Measurements from ENCODE around the gene MTHFSD.

MTHFSD gene

DNA sequence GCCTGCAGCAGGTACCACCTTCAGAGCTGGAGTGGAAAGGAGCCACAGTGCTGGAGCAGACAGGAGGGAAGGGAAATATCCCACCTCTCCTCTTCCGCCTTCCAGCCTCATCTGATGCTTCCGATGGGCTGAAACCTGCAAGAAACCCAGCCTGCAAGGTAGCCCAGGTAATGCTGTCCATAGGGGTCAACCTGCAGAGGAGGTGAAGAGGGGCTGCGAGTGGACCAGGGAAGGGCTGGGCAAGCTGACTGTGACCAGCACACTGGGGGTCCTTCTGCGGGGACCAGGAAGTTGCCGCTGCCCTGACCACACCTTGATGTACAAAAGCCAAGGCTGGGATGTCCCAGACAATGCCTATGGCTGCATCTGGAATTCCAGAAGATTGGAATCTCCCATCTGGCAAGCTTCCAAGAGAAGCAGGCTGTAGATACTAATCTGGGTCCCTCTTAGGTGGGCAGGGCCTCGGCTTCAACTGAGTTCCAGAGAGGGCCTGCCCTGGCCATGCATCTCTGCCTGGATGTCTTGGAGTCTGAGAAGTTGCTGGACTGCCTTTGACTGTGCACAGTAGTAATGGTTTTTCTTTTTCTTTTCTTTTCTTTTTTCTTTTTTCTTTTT, 29.1 kb upstream of the MTHFSD start:
- H3K27me3 Mint-ChIP-seq (ENCODE audit: low read depth), result peaks cover 50% of the 10 kb centered on the region

DNA sequence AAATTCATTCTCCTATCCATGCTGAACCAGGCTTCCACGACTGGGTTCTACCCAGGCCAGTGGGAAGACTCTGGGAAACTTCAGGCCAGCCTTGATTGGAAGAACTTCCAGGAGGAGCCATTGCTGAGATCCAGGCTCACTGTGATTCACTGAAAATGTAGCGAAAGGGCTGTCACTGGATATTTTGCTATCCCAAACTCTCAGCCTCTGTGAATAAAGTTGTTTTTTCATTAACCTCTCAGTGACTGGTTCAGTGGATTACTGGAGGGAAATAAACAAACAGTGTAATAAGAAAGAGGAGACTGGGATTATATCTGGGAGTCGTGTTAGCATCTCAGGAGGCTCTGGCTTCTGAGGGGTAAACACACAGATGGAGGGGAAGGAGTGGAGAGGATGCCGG, 26.4 kb upstream of the MTHFSD start:
- peaks cover 36% of the 10 kb centered on the region for H3K4me1 Mint-ChIP-seq
- peak overlapping the region; percentile 75 to 97 (median 89) for H3K27ac Mint-ChIP-seq
- H3K36me3 Mint-ChIP-seq (ENCODE audit: low read depth), result peaks cover 12% of the 10 kb centered on the region
- H3K27me3 Mint-ChIP-seq (ENCODE audit: low read depth), result peaks cover 71% of the 10 kb centered on the region
- TF ChIP-seq, protein P1, sequence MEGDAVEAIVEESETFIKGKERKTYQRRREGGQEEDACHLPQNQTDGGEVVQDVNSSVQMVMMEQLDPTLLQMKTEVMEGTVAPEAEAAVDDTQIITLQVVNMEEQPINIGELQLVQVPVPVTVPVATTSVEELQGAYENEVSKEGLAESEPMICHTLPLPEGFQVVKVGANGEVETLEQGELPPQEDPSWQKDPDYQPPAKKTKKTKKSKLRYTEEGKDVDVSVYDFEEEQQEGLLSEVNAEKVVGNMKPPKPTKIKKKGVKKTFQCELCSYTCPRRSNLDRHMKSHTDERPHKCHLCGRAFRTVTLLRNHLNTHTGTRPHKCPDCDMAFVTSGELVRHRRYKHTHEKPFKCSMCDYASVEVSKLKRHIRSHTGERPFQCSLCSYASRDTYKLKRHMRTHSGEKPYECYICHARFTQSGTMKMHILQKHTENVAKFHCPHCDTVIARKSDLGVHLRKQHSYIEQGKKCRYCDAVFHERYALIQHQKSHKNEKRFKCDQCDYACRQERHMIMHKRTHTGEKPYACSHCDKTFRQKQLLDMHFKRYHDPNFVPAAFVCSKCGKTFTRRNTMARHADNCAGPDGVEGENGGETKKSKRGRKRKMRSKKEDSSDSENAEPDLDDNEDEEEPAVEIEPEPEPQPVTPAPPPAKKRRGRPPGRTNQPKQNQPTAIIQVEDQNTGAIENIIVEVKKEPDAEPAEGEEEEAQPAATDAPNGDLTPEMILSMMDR (IDR thresholded peaks at IDR 0.05; ENCODE audit: unreplicated experiment in 3 of 3), result no peak
- no peaks in the 10 kb centered on the region for H3K9me3 Mint-ChIP-seq
- H3K4me3 Mint-ChIP-seq, result peak overlapping the region; percentile 40 to 67 (median 56)

More for the DNA sequence above, 29.1 kb upstream of the MTHFSD start:
- no peaks in the 10 kb centered on the region for H3K9me3 Mint-ChIP-seq
- no peak overlapping the region for H3K4me3 Mint-ChIP-seq
- H3K4me1 Mint-ChIP-seq, result peaks cover 15% of the 10 kb centered on the region
- peaks cover 12% of the 10 kb centered on the region for H3K36me3 Mint-ChIP-seq (ENCODE audit: low read depth)
- TF ChIP-seq, protein P1 (IDR thresholded peaks at IDR 0.05; ENCODE audit: unreplicated experiment in 3 of 3), result no peak
- H3K27ac Mint-ChIP-seq, result no peak overlapping the region

DNA sequence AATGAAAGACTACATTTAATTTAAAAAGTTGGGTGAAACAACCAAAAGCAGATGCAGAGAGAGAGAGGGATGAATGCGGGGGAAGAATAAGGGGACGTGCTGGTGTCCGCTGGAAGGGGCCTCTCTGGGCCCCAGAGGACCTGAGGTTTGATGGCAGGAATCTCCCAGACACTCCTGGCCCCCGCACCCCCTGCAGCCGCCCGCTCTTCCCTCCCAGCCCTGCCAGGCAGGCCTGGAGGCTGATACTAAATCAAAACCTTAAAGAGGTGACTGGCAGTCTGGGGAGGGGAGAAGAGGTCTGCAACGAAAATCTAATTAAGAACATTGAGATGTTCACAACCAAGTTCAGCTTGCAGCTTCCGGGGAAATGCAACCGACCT, 25.7 kb upstream of the MTHFSD start:
- Mint-ChIP-seq H3K36me3 (ENCODE audit: low read depth) (peaks cover 12% of the 10 kb centered on the region), H3K9me3 (no peaks in the 10 kb centered on the region)

DNA sequence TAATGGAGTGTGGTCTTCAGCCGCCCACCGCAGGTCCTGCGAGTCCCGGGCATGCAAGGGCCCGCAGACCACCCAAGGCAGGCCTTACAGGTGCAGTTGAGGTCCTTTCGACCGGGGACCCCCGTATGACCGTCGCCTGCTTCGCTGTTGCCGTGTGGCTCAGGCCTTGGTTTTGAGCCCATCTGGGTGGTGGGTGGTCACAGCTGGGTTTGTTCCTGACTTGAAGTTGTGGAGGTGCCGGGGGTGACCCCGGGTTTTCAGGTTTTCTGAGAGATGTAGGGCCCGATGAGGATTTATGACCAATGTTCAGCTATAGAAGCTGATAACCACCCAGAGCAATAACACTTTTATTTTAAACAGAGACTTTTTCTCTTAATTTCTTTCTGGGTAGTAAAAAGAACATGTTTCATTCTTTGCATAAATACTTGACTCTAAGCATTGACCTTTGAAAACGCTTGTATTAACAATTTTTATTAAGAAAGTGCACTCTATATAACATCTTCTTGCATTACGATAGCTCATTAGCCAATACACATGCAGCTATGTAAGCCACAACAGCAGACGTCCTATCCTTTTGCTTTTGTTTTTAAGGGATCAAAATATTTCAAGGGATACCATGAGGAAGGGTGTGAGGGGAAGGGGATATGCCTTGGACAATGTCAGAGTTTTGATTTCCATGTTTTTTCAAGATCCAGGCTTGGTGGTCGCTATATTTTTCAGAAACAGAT, 25.2 kb upstream of the MTHFSD start:
- Mint-ChIP-seq H3K9me3 (no peaks in the 10 kb centered on the region), H3K4me3 (peak overlapping the region; percentile 85 to 90 (median 88)), H3K36me3 (ENCODE audit: low read depth) (peaks cover 10% of the 10 kb centered on the region), H3K4me1 (peaks cover 46% of the 10 kb centered on the region), H3K27ac (peak overlapping the region; percentile 75 to 97 (median 89)), H3K27me3 (ENCODE audit: low read depth) (peaks cover 83% of the 10 kb centered on the region)
- TF ChIP-seq, protein P1 (IDR thresholded peaks at IDR 0.05; ENCODE audit: unreplicated experiment in 3 of 3), result no peak

More for the DNA sequence above, 25.7 kb upstream of the MTHFSD start:
- TF ChIP-seq, protein P1 (IDR thresholded peaks at IDR 0.05; ENCODE audit: unreplicated experiment in 3 of 3), result no peak
- Mint-ChIP-seq H3K4me1 (peaks cover 42% of the 10 kb centered on the region), H3K4me3 (peak overlapping the region; percentile 85 to 90 (median 88)), H3K27ac (peak overlapping the region; percentile 75 to 97 (median 89)), H3K27me3 (ENCODE audit: low read depth) (peaks cover 78% of the 10 kb centered on the region)

DNA sequence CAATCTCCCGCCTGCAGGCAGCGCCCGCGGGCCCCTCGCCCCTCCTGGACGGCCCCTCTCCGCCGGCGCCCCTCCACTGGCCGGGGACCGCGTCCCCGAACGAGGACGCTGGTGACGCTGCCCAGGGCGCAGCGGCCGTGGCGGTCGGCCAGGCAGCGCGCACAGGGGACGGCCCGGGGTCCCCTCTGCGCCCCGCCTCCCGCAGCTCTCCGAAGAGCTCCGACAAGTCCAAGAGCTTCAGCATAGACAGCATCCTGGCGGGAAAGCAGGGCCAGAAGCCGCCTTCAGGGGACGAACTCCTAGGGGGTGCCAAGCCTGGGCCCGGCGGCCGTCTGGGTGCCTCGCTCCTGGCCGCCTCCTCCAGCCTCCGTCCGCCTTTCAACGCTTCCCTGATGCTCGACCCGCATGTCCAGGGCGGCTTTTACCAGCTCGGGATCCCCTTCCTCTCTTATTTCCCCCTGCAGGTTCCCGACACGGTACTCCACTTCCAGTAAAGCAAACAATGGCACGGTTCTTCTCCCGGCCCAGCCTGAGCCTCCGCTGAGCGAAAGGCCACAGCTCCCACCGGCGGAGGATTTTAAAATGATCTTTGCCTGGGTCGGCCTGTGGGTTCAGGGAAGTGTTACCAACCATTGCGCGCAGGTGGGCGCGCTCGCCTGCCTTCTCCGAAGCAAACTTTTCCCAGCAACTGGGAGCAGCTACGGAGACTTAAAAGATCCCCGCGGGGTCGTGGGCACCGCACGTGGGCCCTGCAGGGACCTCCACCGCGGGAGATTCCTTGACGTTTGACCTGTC, 24.4 kb upstream of the MTHFSD start:
- peaks cover 15% of the 10 kb centered on the region for H3K36me3 Mint-ChIP-seq (ENCODE audit: low read depth)
- H3K27ac Mint-ChIP-seq, result peak overlapping the region; percentile 75 to 97 (median 89)
- peaks cover 91% of the 10 kb centered on the region for H3K27me3 Mint-ChIP-seq (ENCODE audit: low read depth)
- H3K9me3 Mint-ChIP-seq, result no peaks in the 10 kb centered on the region
- TF ChIP-seq, protein P1 (IDR thresholded peaks at IDR 0.05; ENCODE audit: unreplicated experiment in 3 of 3), result no peak
- H3K4me1 Mint-ChIP-seq, result peaks cover 53% of the 10 kb centered on the region
- H3K4me3 Mint-ChIP-seq, result peak overlapping the region; percentile 85 to 90 (median 88)

All from nephron (organoid).